ENCODE results near the gene ZIC4.

- TF ChIP-seq CTCF (conservative IDR thresholded peaks at IDR 0.05 in 1 of 2, IDR thresholded peaks at IDR 0.05 in 1 of 2; ENCODE audit: low read depth in 1 of 2, low read length in 2 of 2) (no peak), EZH2 (IDR thresholded peaks at IDR 0.05; ENCODE audit: low read length, missing control alignments) (peak; percentile 47)
Observed at GRCh38 chr3:147397875-147398812, 8.2 kb downstream of the ZIC4 start.
